ENCODE results near the gene SEC23IP. TPM values are rescaled to one million over a fixed set of nuclear protein-coding genes. Genes with fewer than 3 reads are reported as not detected.

Gene SEC23IP
- total and polyA plus RNA-seq, 2 donors (not counting 1 experiment from before 2014, with no cell fraction given) = 10.5 to 69.7 TPM

GRCh38 chr10:119863951-119864565 lies 28.5 kb upstream of the SEC23IP start:
- no peak for ATAC-seq (ENCODE audit: low read depth)
- intact Hi-C loops (cut with micrococcal nuclease) = no loop called here
- peaks cover 3% of the 10 kb centered on the region for H3K9me3 Mint-ChIP-seq (ENCODE audit: insufficient read depth)
- Histone ChIP-seq H3K4me1 (ENCODE audit: control insufficient read depth in 2 of 2, insufficient read depth in 2 of 2, low read length in 2 of 2) (peaks cover 3 to 11% of the 10 kb centered on the region in 2 donors), H3K27me3 (replicated peaks in 1 of 4; ENCODE audit: control extremely low read depth in 1 of 4, control insufficient read depth in 3 of 4, insufficient read depth in 4 of 4, low read length in 3 of 4) (no peaks in the 10 kb centered on the region), H3K4me3 (ENCODE audit: control extremely low read depth in 1 of 5, extremely low read depth in 1 of 5, insufficient read depth in 1 of 5, low read depth in 2 of 5, low read length in 4 of 5) (no peak overlapping the region), H3K36me3 (replicated peaks in 1 of 2; ENCODE audit: control extremely low read depth in 1 of 2, control insufficient read depth in 1 of 2, extremely low read depth in 1 of 2, insufficient read depth in 2 of 2, low read length in 1 of 2) (peaks cover 0 to 4% of the 10 kb centered on the region in 2 experiments), H4K20me1 (ENCODE audit: control insufficient read depth, insufficient read depth, low read length, poor library complexity, severe bottlenecking) (peaks cover 62% of the 10 kb centered on the region), H3K27ac (ENCODE audit: low read length in 2 of 2) (no peak overlapping the region), H3K4me2 (replicated peaks; ENCODE audit: low read depth, low read length, poor library complexity, severe bottlenecking) (no peak overlapping the region), H3K79me2 (ENCODE audit: control insufficient read depth, insufficient read depth, low read length) (peaks cover 93% of the 10 kb centered on the region), H3K9me3 (ENCODE audit: control extremely low read depth in 1 of 3, control insufficient read depth in 2 of 3, insufficient read depth in 1 of 3, low read length in 2 of 3) (peaks cover 1 to 8% (median 3%) of the 10 kb centered on the region in 3 donors), H3K9ac (ENCODE audit: low read length) (no peak overlapping the region), H2AFZ (ENCODE audit: insufficient read depth, low read depth, low read length, poor library complexity, severe bottlenecking) (no peak overlapping the region)
- ChIA-PET CTCF (interaction anchor here (0.7 to 7.4 kb wide), 6 partner anchors 9 to 254 kb away, joined by 3 to 153 read pairs (median 5); partner anchors contain the start of gene MCMBP), POLR2A (no interaction called here)
- no peak for TF ChIP-seq EZH2 (IDR thresholded peaks at IDR 0.05; ENCODE audit: borderline replicate concordance, insufficient read depth, low read depth, low read length, poor library complexity, severe bottlenecking)
- no peak for TF ChIP-seq CTCF (IDR thresholded peaks at IDR 0.05)
- no peak overlapping the region for H3K4me3 Mint-ChIP-seq
- DNase-seq = no peak
- peaks cover 42% of the 10 kb centered on the region for H3K4me1 Mint-ChIP-seq
- WGBS (ENCODE audit: insufficient coverage) = no CpG with 5 or more reads among the region's 4 CpGs
- no peaks in the 10 kb centered on the region for H3K27me3 Mint-ChIP-seq
- H3K27ac Mint-ChIP-seq = no peak overlapping the region

GRCh38 chr10:119865699-119866240 lies 26.8 kb upstream of the SEC23IP start:
- Histone ChIP-seq H3K79me2 (ENCODE audit: control insufficient read depth, insufficient read depth, low read length) (peaks cover 100% of the 10 kb centered on the region), H2AFZ (ENCODE audit: insufficient read depth, low read depth, low read length, poor library complexity, severe bottlenecking) (no peak overlapping the region), H3K9me3 (ENCODE audit: control extremely low read depth in 1 of 3, control insufficient read depth in 2 of 3, insufficient read depth in 1 of 3, low read length in 2 of 3) (peaks cover 1 to 8% (median 3%) of the 10 kb centered on the region in 3 donors), H3K36me3 (replicated peaks in 1 of 2; ENCODE audit: control extremely low read depth in 1 of 2, control insufficient read depth in 1 of 2, extremely low read depth in 1 of 2, insufficient read depth in 2 of 2, low read length in 1 of 2) (peaks cover 0 to 4% of the 10 kb centered on the region in 2 experiments), H4K20me1 (ENCODE audit: control insufficient read depth, insufficient read depth, low read length, poor library complexity, severe bottlenecking) (peaks cover 67% of the 10 kb centered on the region), H3K4me3 (ENCODE audit: control extremely low read depth in 1 of 5, extremely low read depth in 1 of 5, insufficient read depth in 1 of 5, low read depth in 2 of 5, low read length in 4 of 5) (no peak overlapping the region), H3K27ac (ENCODE audit: low read length in 2 of 2) (no peak overlapping the region), H3K4me2 (replicated peaks; ENCODE audit: low read depth, low read length, poor library complexity, severe bottlenecking) (no peak overlapping the region), H3K27me3 (replicated peaks in 1 of 4; ENCODE audit: control extremely low read depth in 1 of 4, control insufficient read depth in 3 of 4, insufficient read depth in 4 of 4, low read length in 3 of 4) (no peaks in the 10 kb centered on the region), H3K4me1 (ENCODE audit: control insufficient read depth in 2 of 2, insufficient read depth in 2 of 2, low read length in 2 of 2) (peaks cover 4 to 9% of the 10 kb centered on the region in 2 donors), H3K9ac (ENCODE audit: low read length) (no peak overlapping the region)
- Mint-ChIP-seq H3K27ac (no peak overlapping the region), H3K4me3 (no peak overlapping the region), H3K4me1 (peaks cover 40% of the 10 kb centered on the region), H3K27me3 (no peaks in the 10 kb centered on the region), H3K9me3 (ENCODE audit: insufficient read depth) (peaks cover 3% of the 10 kb centered on the region)
- DNase-seq = no peak
- intact Hi-C loops (cut with micrococcal nuclease) = no loop called here
- TF ChIP-seq CTCF (IDR thresholded peaks at IDR 0.05) = no peak
- TF ChIP-seq EZH2 (IDR thresholded peaks at IDR 0.05; ENCODE audit: borderline replicate concordance, insufficient read depth, low read depth, low read length, poor library complexity, severe bottlenecking) = no peak
- no peak for ATAC-seq (ENCODE audit: low read depth)
- POLR2A ChIA-PET = no interaction called here
- CTCF ChIA-PET = no interaction called here
- 96% methylated on average over 4 of the region's 6 CpGs for WGBS (ENCODE audit: insufficient coverage)

Data from B cell (primary cell).